HG03280 (cell line): ENCODE results near the gene CD101.

Source experiments
- ATAC-seq: cut with Tn5 transposase; IDR thresholded peaks from one replicate; pipeline ENCODE4 v1.9.1; 2021; ENCODE audit warnings: mild to moderate bottlenecking, moderate library complexity; ENCODE audit not compliant: unreplicated experiment

CD101 gene

GRCh38 chr1:117013309-117013858 is 11.8 kb downstream of the CD101 start:
- no peak for ATAC-seq

- no peak for ATAC-seq
These were observed 12.6 kb downstream of the CD101 start for GRCh38 chr1:117014209-117014608.

GRCh38 chr1:117015724-117016123 is 14.2 kb downstream of the CD101 start:
- no peak for ATAC-seq

GRCh38 chr1:117017062-117017461 is 15.5 kb downstream of the CD101 start:
- no peak for ATAC-seq

GRCh38 chr1:117017648-117018047 is 16.1 kb downstream of the CD101 start:
- no peak for ATAC-seq

- ATAC-seq, result no peak
These were observed 19.1 kb downstream of the CD101 start for GRCh38 chr1:117020526-117021156.

DNA sequence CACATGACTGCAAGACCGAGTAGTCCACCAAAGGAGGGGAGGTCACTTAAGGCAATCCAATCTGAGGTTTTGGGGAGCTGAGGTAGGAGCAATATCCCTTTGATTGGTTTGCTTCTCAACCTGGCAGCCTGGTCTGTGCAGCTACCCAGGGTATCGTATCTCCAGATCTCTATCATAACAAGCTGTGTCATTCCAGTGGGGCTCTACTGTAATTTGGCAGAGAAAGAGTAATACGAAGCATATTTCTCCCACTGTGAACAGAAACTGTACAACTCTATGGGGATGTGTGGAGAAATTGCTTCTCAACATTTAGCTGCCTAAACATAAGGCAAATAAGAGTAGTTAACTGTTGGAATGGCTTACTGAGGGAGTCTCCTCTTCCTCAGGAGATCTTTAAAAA is 20.6 kb downstream of the CD101 start:
- no peak for ATAC-seq

GRCh38 chr1:117025568-117025967 is 24.0 kb downstream of the CD101 start:
- no peak for ATAC-seq

DNA sequence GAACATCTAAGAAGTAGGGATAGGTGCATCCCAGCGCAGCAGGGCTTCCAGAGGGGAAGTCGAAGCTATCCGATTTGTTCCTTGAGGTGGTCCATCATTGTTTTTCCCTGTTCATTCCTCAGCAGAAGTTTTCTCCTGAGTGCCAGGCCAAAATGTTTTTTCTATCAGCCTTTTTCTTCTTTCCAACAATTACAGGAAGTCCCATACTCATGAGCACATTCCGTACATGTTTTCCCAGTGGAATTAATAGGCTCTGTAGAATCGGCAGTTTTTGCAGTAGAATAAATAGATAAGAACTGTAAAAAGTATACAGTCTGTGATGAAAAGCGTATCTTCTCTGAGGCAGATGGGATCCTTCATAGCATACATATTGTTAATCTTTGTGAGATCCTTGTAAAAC is 24.8 kb downstream of the CD101 start:
- ATAC-seq, result no peak

DNA sequence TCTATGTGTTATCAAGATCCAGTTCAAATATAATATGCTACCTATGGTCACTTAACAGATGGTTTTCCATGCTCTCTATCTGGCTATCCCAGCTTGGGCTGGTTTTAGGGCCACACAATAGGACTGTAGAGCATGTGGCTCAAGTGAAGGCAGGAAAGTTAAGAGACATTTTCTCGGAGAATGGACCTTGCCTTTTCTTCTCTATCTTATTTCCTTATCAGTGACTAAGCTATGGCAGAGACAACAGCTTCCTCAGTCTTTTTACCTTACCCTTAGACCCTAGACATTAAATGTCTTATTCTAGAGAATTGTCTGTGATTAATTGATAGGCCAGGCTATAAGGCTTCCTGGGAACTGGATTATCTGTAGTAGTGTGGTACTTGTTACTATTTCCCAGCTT is 28.1 kb downstream of the CD101 start:
- no peak for ATAC-seq

DNA sequence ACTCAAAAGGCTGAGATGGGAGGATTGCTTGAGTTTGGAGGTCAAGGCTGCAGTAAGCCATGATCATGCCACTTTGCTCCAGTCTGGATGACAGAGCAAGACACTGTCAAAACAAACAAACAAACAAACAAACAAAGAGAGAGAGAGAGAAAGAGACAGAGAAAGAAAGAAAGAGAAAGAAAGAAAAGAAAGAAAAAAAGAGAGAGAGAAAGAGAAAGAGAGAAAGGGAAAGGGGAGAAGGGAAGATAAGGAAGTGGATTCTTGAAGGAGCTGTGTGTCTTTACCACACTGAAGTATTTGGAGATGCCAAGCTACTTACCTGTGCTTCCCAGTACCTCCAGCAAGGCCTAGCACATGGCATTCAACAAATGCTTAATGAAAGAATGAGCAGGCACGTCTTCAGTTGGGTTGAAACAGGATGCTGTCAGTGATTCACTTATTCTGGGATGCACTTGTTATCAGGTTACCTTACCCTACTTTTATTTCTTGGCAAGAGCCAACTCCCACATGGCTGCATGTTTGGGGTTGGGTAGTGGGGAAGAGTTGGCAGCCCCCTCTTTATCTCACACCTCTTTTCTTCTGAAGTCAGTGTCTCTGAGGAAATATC is 28.8 kb downstream of the CD101 start:
- no peak for ATAC-seq

- ATAC-seq, result no peak
These were observed 30.7 kb downstream of the CD101 start for GRCh38 chr1:117032266-117032665.

- ATAC-seq, result no peak
These were observed 31.4 kb downstream of the CD101 start for GRCh38 chr1:117032681-117033539.

DNA sequence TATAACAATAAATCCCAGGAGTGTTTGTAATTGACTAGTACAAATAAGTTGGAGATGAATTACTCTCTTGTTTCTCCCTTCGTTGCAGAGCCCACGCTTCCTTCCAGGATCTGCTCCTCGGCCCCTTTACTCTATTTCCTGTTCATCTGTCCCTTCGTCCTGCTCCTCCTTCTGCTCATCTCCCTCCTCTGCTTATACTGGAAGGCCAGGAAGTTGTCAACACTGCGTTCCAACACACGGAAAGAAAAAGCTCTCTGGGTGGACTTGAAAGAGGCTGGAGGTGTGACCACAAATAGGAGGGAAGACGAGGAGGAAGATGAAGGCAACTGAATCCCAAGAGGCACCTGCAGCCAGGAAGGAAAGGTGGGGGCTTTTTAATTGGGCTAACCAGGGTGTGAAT is 32.2 kb downstream of the CD101 start:
- ATAC-seq, result no peak

- no peak for ATAC-seq
These were observed 33.3 kb downstream of the CD101 start for GRCh38 chr1:117034791-117035290.

DNA sequence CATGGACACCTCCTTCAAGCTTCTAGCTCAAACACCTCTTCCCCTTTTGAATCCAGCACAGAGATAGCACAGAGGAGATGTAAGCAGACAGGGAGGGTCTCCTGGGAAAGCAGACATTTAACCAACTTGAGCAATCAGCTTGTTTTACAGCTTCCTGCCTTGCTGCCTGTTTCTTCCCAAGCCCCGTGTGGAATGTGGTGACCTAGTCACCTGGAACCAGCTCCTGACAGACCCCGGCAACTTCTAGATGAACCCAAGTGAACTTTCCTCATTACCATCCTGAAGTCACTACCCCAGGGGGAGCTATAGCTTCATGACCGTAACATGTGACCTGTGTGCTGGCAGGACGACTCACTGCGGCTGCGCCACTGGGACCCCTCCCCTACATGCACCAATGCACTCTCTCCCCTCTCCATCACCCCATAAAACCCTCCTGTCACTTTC is 34.5 kb downstream of the CD101 start:
- ATAC-seq, result no peak

DNA sequence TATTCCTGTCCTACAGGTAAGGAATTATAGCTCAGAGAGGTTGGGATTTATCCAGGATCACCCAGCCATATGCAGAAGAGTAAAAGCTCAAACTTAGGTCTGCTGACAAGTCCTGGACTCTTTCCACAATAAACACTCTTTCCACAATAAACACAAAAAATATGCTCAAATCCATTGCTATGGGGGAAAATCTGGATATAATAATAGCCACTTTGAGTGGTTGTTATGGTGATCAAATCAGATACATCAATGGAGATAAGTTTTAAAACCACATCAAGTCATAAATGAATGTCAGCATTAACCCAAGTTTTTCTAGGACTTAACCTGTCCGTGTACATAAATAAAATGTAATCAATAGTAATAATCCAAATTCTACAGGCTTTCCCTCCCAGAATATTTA is 36.2 kb downstream of the CD101 start:
- ATAC-seq, result no peak

GRCh38 chr1:117038236-117038635 is 36.7 kb downstream of the CD101 start:
- no peak for ATAC-seq

- ATAC-seq, result no peak
These were observed 42.7 kb downstream of the CD101 start for GRCh38 chr1:117044217-117044616.

GRCh38 chr1:117045644-117046043 is 44.1 kb downstream of the CD101 start:
- ATAC-seq, result no peak

- ATAC-seq, result no peak
These were observed 45.2 kb downstream of the CD101 start for GRCh38 chr1:117046781-117047180.
